Fibroblast of the conjunctiva (primary cell): ENCODE data around the gene MRPL33.

Experiments used
- DNase-seq: peaks from one replicate; pipeline ENCODE4 v3.0.0-alpha.2; 2010; ENCODE audit warnings: low read depth

The MRPL33 gene

GRCh38 chr2:27779417-27780055, 8.0 kb downstream of the MRPL33 start:
- no peak for DNase-seq

GRCh38 chr2:27781496-27781895, 10.0 kb downstream of the MRPL33 start:
- no peak for DNase-seq

GRCh38 chr2:27782701-27783100, 11.2 kb downstream of the MRPL33 start:
- DNase-seq: no peak

GRCh38 chr2:27790796-27791195, 19.3 kb downstream of the MRPL33 start:
- DNase-seq: no peak

- DNase-seq: no peak
These were observed 21.2 kb downstream of the MRPL33 start for GRCh38 chr2:27792759-27793158.

- no peak for DNase-seq
These were observed 23.7 kb downstream of the MRPL33 start for GRCh38 chr2:27795093-27795834.

GRCh38 chr2:27795868-27796277, 24.4 kb downstream of the MRPL33 start:
- DNase-seq: no peak

GRCh38 chr2:27796791-27797765, 25.6 kb downstream of the MRPL33 start:
- no peak for DNase-seq

- DNase-seq: no peak
These were observed 26.3 kb downstream of the MRPL33 start for GRCh38 chr2:27797841-27798240.

- DNase-seq: no peak
These were observed 27.0 kb downstream of the MRPL33 start for GRCh38 chr2:27798486-27798885.

- peak; percentile 99 for DNase-seq
These were observed 27.6 kb downstream of the MRPL33 start for GRCh38 chr2:27798948-27799645.

GRCh38 chr2:27799646-27800010, 28.1 kb downstream of the MRPL33 start:
- DNase-seq: no peak

- no peak for DNase-seq
These were observed 29.3 kb downstream of the MRPL33 start for GRCh38 chr2:27800856-27801255.

GRCh38 chr2:27802547-27802946, 31.0 kb downstream of the MRPL33 start:
- no peak for DNase-seq

GRCh38 chr2:27803046-27803445, 31.5 kb downstream of the MRPL33 start:
- no peak for DNase-seq

GRCh38 chr2:27804146-27804545, 32.6 kb downstream of the MRPL33 start:
- no peak for DNase-seq

GRCh38 chr2:27805180-27805579, 33.7 kb downstream of the MRPL33 start:
- no peak for DNase-seq

- DNase-seq: no peak
These were observed 35.0 kb downstream of the MRPL33 start for GRCh38 chr2:27806311-27807059.

GRCh38 chr2:27807476-27807875, 36.0 kb downstream of the MRPL33 start:
- DNase-seq: no peak

- no peak for DNase-seq
These were observed 36.9 kb downstream of the MRPL33 start for GRCh38 chr2:27808418-27808817.

GRCh38 chr2:27808984-27809383, 37.5 kb downstream of the MRPL33 start:
- no peak for DNase-seq
